ENCODE data around the gene TRIM60. TPM values are rescaled to one million over a fixed set of nuclear protein-coding genes. Genes with fewer than 3 reads are reported as not detected.
"Not testable (repeated sequence)": the region's sequence is repeated elsewhere in the genome, so short reads cannot be mapped to it uniquely, and the experiment has no call there.

Gene TRIM60
- total RNA-seq, 2 experiments from 2014 or later, result not detected

DNA sequence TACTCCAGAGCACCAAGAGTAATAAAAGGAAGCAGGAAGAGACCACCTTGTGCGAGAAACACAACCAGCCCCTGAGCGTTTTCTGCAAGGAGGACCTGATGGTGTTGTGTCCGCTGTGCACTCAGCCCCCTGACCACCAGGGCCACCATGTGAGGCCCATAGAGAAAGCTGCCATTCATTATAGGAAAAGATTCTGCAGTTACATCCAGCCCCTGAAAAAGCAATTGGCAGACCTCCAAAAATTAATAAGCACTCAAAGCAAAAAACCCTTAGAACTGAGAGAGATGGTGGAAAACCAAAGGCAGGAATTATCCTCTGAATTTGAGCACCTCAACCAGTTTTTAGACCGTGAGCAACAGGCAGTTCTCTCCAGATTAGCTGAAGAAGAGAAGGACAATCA is 27.6 kb downstream of the TRIM60 start:
- Mint-ChIP-seq H3K4me3 (no peak overlapping the region), H3K27me3 (ENCODE audit: low read depth) (no peaks in the 10 kb centered on the region), H3K9me3 (no peaks in the 10 kb centered on the region), H3K36me3 (ENCODE audit: low read depth) (no peaks in the 10 kb centered on the region), H3K4me1 (ENCODE audit: low read depth) (no peaks in the 10 kb centered on the region), H3K27ac (no peak overlapping the region)
- DNase-seq, result no peak
- CTCF ChIA-PET, result interaction anchor here (0.6 to 1.6 kb wide), 2 partner anchors 291 to 1467 kb away, joined by 4 to 7 read pairs; no protein-coding TSS in a partner anchor
- intact Hi-C loops (cut with micrococcal nuclease), result no loop called here

DNA sequence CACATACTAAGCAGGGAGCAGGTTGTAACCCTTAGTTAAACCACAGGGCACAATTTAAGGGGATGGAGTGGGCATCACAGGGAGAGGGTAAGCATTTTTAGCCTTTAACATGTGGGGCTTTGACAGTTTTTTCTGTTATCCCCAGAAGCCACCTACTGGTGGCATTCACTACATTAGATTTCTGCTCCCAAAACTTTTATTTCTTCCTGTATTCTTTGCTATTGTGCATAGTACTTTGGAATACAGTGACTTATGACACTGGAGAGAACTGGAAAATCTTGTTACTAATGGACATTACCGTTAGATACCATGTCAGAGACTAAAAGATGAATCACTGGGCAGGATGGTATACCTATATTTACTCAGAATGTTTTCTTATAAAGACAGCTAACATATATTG is 29.1 kb downstream of the TRIM60 start:
- CTCF ChIA-PET, result no interaction called here
- Mint-ChIP-seq H3K4me3 (no peak overlapping the region), H3K27ac (no peak overlapping the region), H3K4me1 (ENCODE audit: low read depth) (no peaks in the 10 kb centered on the region), H3K9me3 (no peaks in the 10 kb centered on the region), H3K36me3 (ENCODE audit: low read depth) (no peaks in the 10 kb centered on the region), H3K27me3 (ENCODE audit: low read depth) (no peaks in the 10 kb centered on the region)
- no peak for DNase-seq
- intact Hi-C loops (cut with micrococcal nuclease), result no loop called here

- intact Hi-C loops (cut with micrococcal nuclease), result no loop called here
- Mint-ChIP-seq H3K36me3 (ENCODE audit: low read depth) (peaks cover 4% of the 10 kb centered on the region), H3K9me3 (no peaks in the 10 kb centered on the region), H3K27ac (no peak overlapping the region), H3K27me3 (ENCODE audit: low read depth) (no peaks in the 10 kb centered on the region), H3K4me1 (ENCODE audit: low read depth) (no peaks in the 10 kb centered on the region), H3K4me3 (no peak overlapping the region)
- CTCF ChIA-PET, result no interaction called here
- DNase-seq, result no peak
These were observed 38.8 kb downstream of the TRIM60 start for GRCh38 chr4:165070560-165070959.

DNA sequence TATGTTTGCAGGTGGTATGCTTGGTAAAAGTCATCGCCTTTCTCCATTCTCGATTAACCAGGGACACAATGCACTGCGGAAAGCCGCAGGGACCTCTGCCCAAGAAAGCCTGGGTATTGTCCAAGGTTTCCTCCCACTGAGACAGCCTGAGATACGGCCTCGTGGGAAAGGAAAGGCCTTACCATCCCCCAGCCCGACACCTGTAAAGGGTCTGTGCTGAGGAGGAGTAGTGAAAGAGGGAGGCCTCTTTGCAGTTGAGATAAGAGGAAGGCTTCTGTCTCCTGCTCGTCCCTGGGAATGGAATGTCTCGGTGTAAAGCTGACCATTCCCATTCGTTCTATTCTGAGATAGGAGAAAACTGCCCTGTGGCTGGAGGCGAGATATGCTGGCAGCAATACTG is 41.5 kb downstream of the TRIM60 start:
- H3K27me3 Mint-ChIP-seq (ENCODE audit: low read depth); H3K9me3 Mint-ChIP-seq; H3K4me3 Mint-ChIP-seq; H3K27ac Mint-ChIP-seq; H3K4me1 Mint-ChIP-seq (ENCODE audit: low read depth); intact Hi-C loops (cut with micrococcal nuclease); DNase-seq; CTCF ChIA-PET: not testable (repeated sequence)
- H3K36me3 Mint-ChIP-seq (ENCODE audit: low read depth), result peaks cover 12% of the 10 kb centered on the region

DNA sequence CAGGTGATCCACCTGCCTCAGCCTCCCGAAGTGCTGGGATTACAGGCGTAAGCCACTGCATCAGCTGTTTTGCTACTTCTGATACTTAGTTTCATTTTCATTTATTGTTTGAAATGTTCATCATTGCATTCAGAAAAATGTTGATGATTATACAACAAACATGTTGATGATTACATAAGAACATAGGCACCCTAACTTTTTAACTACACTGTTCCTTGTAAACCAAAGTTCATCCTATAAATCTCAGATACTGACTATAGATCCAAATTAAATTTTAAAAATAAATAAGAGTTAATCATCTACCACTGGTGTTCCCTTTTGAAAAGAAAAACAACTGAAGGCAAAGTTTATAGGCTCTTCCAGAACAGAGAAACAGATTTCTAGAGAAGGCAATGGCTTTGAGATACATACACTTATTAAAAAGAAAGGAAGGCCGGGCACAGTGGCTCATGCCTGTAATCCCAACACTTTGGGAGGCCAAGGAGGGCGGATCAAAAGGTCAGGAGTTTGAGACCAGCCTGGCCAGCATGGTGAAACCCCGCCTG is 45.3 kb downstream of the TRIM60 start:
- peaks cover 19% of the 10 kb centered on the region for H3K36me3 Mint-ChIP-seq (ENCODE audit: low read depth)
- no peak overlapping the region for H3K4me3 Mint-ChIP-seq
- no peaks in the 10 kb centered on the region for H3K27me3 Mint-ChIP-seq (ENCODE audit: low read depth)
- no peaks in the 10 kb centered on the region for H3K4me1 Mint-ChIP-seq (ENCODE audit: low read depth)
- intact Hi-C loops (cut with micrococcal nuclease), result no loop called here
- no peak for DNase-seq
- no peaks in the 10 kb centered on the region for H3K9me3 Mint-ChIP-seq
- CTCF ChIA-PET, result no interaction called here
- no peak overlapping the region for H3K27ac Mint-ChIP-seq

- Mint-ChIP-seq H3K4me1 (ENCODE audit: low read depth) (no peaks in the 10 kb centered on the region), H3K4me3 (no peak overlapping the region), H3K27me3 (ENCODE audit: low read depth) (no peaks in the 10 kb centered on the region), H3K9me3 (no peaks in the 10 kb centered on the region), H3K36me3 (ENCODE audit: low read depth) (peaks cover 19% of the 10 kb centered on the region), H3K27ac (no peak overlapping the region)
- no peak for DNase-seq
- intact Hi-C loops (cut with micrococcal nuclease), result no loop called here
- CTCF ChIA-PET, result no interaction called here
These were observed 47.7 kb downstream of the TRIM60 start for GRCh38 chr4:165079476-165079875.

GRCh38 chr4:165084787-165085186 is 53.0 kb downstream of the TRIM60 start:
- H3K27ac Mint-ChIP-seq; H3K4me1 Mint-ChIP-seq (ENCODE audit: low read depth); H3K4me3 Mint-ChIP-seq; H3K9me3 Mint-ChIP-seq; intact Hi-C loops (cut with micrococcal nuclease); CTCF ChIA-PET; H3K27me3 Mint-ChIP-seq (ENCODE audit: low read depth); DNase-seq: not testable (repeated sequence)
- peaks cover 22% of the 10 kb centered on the region for H3K36me3 Mint-ChIP-seq (ENCODE audit: low read depth)

DNA sequence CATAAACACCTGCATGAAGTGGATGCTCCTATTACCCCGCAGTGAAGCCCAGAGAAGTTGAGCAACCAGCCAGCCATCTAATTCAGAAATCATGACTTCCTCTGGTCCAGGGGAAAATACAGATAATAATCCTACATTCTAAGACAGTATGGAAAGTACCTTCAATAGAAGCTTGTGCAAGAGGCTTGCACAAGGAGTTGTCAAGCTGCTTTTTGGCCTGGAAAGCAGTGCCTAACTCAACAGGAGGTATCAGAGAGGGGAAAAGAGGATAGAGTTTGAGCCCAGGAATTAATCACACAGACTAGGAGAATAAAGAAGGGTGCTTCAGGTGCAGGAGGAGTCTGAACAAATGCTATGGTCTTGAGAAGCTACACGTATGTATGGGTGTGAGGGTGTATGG is 54.1 kb downstream of the TRIM60 start:
- H3K4me3 Mint-ChIP-seq, result no peak overlapping the region
- H3K27me3 Mint-ChIP-seq (ENCODE audit: low read depth), result no peaks in the 10 kb centered on the region
- intact Hi-C loops (cut with micrococcal nuclease), result no loop called here
- no peaks in the 10 kb centered on the region for H3K9me3 Mint-ChIP-seq
- H3K27ac Mint-ChIP-seq, result no peak overlapping the region
- CTCF ChIA-PET, result no interaction called here
- H3K36me3 Mint-ChIP-seq (ENCODE audit: low read depth), result peaks cover 22% of the 10 kb centered on the region
- no peaks in the 10 kb centered on the region for H3K4me1 Mint-ChIP-seq (ENCODE audit: low read depth)
- no peak for DNase-seq

DNA sequence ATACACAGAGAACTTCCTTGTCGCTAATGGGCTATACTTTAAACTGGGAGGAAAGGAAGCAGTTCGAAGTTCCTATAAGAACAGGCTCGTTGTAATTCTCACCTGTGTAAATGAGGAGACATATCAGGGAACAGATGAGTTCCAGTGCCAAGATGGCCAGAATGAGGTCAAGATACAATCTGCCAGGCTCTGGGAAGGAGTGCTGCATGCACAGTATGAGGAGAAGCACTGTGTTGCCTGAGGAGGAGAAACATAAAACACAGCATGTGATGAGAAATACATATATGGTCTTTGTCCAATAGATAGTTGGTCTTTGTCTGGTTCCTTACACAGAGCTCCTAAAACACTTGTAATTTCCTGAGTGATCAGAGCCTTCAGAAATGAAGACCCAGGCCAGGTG is 56.6 kb downstream of the TRIM60 start:
- DNase-seq, result no peak
- H3K9me3 Mint-ChIP-seq, result no peaks in the 10 kb centered on the region
- intact Hi-C loops (cut with micrococcal nuclease), result no loop called here
- CTCF ChIA-PET, result interaction anchor here (0.6 to 0.7 kb wide), 2 partner anchors 9 to 261 kb away, joined by 3 read pairs; no protein-coding TSS in a partner anchor
- H3K27me3 Mint-ChIP-seq (ENCODE audit: low read depth), result no peaks in the 10 kb centered on the region
- H3K4me1 Mint-ChIP-seq (ENCODE audit: low read depth), result no peaks in the 10 kb centered on the region
- H3K27ac Mint-ChIP-seq, result no peak overlapping the region
- no peak overlapping the region for H3K4me3 Mint-ChIP-seq
- peaks cover 24% of the 10 kb centered on the region for H3K36me3 Mint-ChIP-seq (ENCODE audit: low read depth)

Other genes starting within 250 kb of the TRIM60 start
- not detected for gene APELA, start 154.8 kb upstream of the TRIM60 start, total RNA-seq
- under 1 TPM; 0.67 to 0.84 TPM for gene TRIM61, start 54.3 kb upstream of the TRIM60 start, total RNA-seq
- gene TRIM75, start 21.9 kb downstream of the TRIM60 start, total RNA-seq, result not detected
- gene TMEM192, start 80.9 kb downstream of the TRIM60 start, total RNA-seq, result 1 to 10 TPM; 6.3 to 8.9 TPM
- 10 to 100 TPM; 36.8 to 39.2 TPM for gene KLHL2, start 175.6 kb downstream of the TRIM60 start, total RNA-seq

All from activated naive CD4-positive, alpha-beta T cell treated with anti-CD3 and anti-CD28 coated beads for 36 hours (primary cell).